HG03060 (cell line): ENCODE measurements around the gene SRRM1.
"Not testable (repeated sequence)": the region's sequence is repeated elsewhere in the genome, so short reads cannot be mapped to it uniquely, and the experiment has no call there.

Source experiments
- ATAC-seq: cut with Tn5 transposase; IDR thresholded peaks from one replicate; pipeline ENCODE4 v1.9.1; 2021; ENCODE audit warnings: low read depth, moderate number of reproducible peaks; ENCODE audit not compliant: unreplicated experiment

Gene SRRM1

GRCh38 chr1:24714859-24715520 lies 71.9 kb downstream of the SRRM1 start:
- no peak for ATAC-seq

- no peak for ATAC-seq
Measured at GRCh38 chr1:24715658-24716057, 72.6 kb downstream of the SRRM1 start.

- no peak for ATAC-seq
Measured at GRCh38 chr1:24717887-24718650, 75.0 kb downstream of the SRRM1 start.

GRCh38 chr1:24720152-24720551 lies 77.0 kb downstream of the SRRM1 start:
- no peak for ATAC-seq

GRCh38 chr1:24721533-24721932 lies 78.4 kb downstream of the SRRM1 start:
- ATAC-seq, result no peak

GRCh38 chr1:24722073-24723035 lies 79.3 kb downstream of the SRRM1 start:
- ATAC-seq, result not testable (repeated sequence)
